GM19463 (cell line): ENCODE results near the gene CSNK2A1.
"Not testable (repeated sequence)": the region's sequence is repeated elsewhere in the genome, so short reads cannot be mapped to it uniquely, and the experiment has no call there.

Experiments
- ATAC-seq: cut with Tn5 transposase; IDR thresholded peaks from one replicate; pipeline ENCODE4 v1.9.1; 2021; ENCODE audit warnings: mild to moderate bottlenecking, moderate library complexity; ENCODE audit not compliant: unreplicated experiment

The CSNK2A1 gene

GRCh38 chr20:536426-537010, 7.1 kb downstream of the CSNK2A1 start:
- ATAC-seq: no peak

GRCh38 chr20:535958-536357, 7.6 kb downstream of the CSNK2A1 start:
- no peak for ATAC-seq

- no peak for ATAC-seq
Observed at GRCh38 chr20:533526-533925, 10.1 kb downstream of the CSNK2A1 start.

- ATAC-seq: no peak
Observed at GRCh38 chr20:532530-532929, 11.1 kb downstream of the CSNK2A1 start.

- ATAC-seq: no peak
Observed at GRCh38 chr20:531608-532007, 12.0 kb downstream of the CSNK2A1 start.

GRCh38 chr20:530321-530720, 13.3 kb downstream of the CSNK2A1 start:
- no peak for ATAC-seq

- no peak for ATAC-seq
Observed at GRCh38 chr20:528923-529604, 14.5 kb downstream of the CSNK2A1 start.

GRCh38 chr20:527571-527886, 16.1 kb downstream of the CSNK2A1 start:
- ATAC-seq: no peak

- ATAC-seq: no peak
Observed at GRCh38 chr20:521860-522259, 21.7 kb downstream of the CSNK2A1 start.

- ATAC-seq: no peak
Observed at GRCh38 chr20:519999-520398, 23.6 kb downstream of the CSNK2A1 start.

GRCh38 chr20:517221-517620, 26.4 kb downstream of the CSNK2A1 start:
- ATAC-seq: no peak

- no peak for ATAC-seq
Observed at GRCh38 chr20:516799-517198, 26.8 kb downstream of the CSNK2A1 start.

- ATAC-seq: no peak
Observed at GRCh38 chr20:515696-516095, 27.9 kb downstream of the CSNK2A1 start.

- no peak for ATAC-seq
Observed at GRCh38 chr20:513429-513828, 30.2 kb downstream of the CSNK2A1 start.

- not testable (repeated sequence) for ATAC-seq
Observed at GRCh38 chr20:510328-511057, 33.1 kb downstream of the CSNK2A1 start.

GRCh38 chr20:508364-508787, 35.2 kb downstream of the CSNK2A1 start:
- not testable (repeated sequence) for ATAC-seq

- no peak for ATAC-seq
Observed at GRCh38 chr20:507761-508332, 35.7 kb downstream of the CSNK2A1 start.

GRCh38 chr20:507006-507758, 36.4 kb downstream of the CSNK2A1 start:
- no peak for ATAC-seq

GRCh38 chr20:504632-505075, 38.9 kb downstream of the CSNK2A1 start:
- no peak for ATAC-seq

GRCh38 chr20:503048-503737, 40.4 kb downstream of the CSNK2A1 start:
- no peak for ATAC-seq

- ATAC-seq: no peak
Observed at GRCh38 chr20:497979-498378, 45.6 kb downstream of the CSNK2A1 start.
